Measurements from ENCODE around the gene KCNAB1. TPM values are rescaled to one million over a fixed set of nuclear protein-coding genes. Genes with fewer than 3 reads are reported as not detected.

Gene KCNAB1
- total RNA-seq, 1 experiment from 2014 or later: not detected

DNA sequence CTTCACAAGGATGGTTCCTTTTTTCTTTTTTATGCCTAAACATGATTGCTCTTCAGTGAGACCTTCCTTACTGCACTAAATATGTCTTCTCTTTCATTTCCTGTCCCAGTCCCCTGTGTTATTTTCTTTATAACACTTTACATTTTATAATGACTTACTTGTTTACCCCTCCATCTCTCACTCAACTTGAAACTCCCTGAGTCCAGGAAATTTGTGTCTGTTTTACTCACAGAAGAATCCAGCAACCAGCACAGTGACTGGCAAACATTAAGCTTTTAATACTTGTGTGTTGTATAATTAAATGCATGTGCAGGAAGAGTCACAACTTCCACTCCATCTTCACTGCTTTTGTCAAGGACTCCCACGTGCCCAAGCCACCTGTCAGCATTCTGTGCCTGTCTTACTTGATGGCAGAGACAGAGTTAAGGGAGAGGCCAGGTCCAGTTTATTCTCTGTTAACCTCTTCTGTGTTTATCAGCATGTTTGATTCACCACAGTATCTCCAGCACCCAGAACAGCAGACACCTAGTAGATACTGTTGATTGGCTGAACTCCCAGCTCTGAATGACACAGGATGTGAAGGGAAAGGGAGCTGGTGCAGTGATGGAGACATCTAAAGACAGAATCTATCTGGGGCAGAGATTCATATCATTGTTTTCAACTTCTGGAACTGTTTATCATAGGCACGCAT is 391.8 kb downstream of the KCNAB1 start:
- CTCF ChIA-PET: no interaction called here
- POLR2A ChIA-PET: no interaction called here

DNA sequence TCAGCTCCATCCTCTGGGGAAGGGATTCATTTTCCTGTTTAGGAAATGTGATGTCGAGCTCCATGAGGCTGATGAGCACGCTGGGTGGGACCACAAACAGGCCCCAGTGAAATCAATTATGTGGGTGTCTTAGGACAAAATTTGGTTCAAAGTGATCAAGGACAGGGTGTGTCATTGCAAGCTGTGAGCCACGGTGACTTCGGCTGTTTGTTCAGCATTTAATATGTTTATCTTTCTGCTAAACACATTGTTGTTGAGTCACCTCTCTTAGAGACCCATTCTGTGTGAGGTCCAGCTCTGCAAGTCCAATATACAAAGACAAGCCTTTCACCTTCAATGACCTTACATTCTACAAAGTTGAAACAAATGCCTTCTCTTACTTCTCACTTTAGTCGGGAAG is 393.2 kb downstream of the KCNAB1 start:
- H3K4me2 ChIP-seq (ENCODE audit: low read length): no peak overlapping the region
- intact Hi-C loops (cut with micrococcal nuclease): loop anchor here (10.0 kb wide), 1 partner anchor 519 kb away; no protein-coding TSS in a partner anchor
- POLR2A ChIA-PET: no interaction called here

More for the DNA sequence above, 391.8 kb downstream of the KCNAB1 start:
- no peaks in the 10 kb centered on the region for H4K20me1 ChIP-seq (ENCODE audit: insufficient read depth)
- H3K36me3 ChIP-seq (ENCODE audit: control insufficient read depth in 1 of 2, insufficient read depth in 2 of 2, low read length in 2 of 2): no peaks in the 10 kb centered on the region
- no peak overlapping the region for H3K9ac ChIP-seq (ENCODE audit: low read length)
- H3K27ac ChIP-seq (ENCODE audit: low read depth, low read length): no peak overlapping the region
- DNase-seq (ENCODE audit: low read depth, low spot score) (no peak), ATAC-seq (no peak)
- TF ChIP-seq, protein P1, sequence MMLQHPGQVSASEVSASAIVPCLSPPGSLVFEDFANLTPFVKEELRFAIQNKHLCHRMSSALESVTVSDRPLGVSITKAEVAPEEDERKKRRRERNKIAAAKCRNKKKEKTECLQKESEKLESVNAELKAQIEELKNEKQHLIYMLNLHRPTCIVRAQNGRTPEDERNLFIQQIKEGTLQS (IDR thresholded peaks at IDR 0.05): no peak
- TF ChIP-seq EGR1 (IDR thresholded peaks at IDR 0.05; ENCODE audit: low read depth) (no peak), YY1 (IDR thresholded peaks at IDR 0.05; ENCODE audit: extremely low read depth, insufficient replicate concordance, low read depth, low read length) (no peak), RAD21 (IDR thresholded peaks at IDR 0.05; ENCODE audit: low read depth) (no peak), ELF1 (IDR thresholded peaks at IDR 0.05; ENCODE audit: borderline replicate concordance, low read depth) (no peak), SIN3A (IDR thresholded peaks at IDR 0.05; ENCODE audit: low read depth) (no peak)
- no peak overlapping the region for H3K4me3 ChIP-seq (replicated peaks in 1 of 2; ENCODE audit: low read depth in 1 of 2, low read length in 2 of 2)
- peaks cover 4 to 6% of the 10 kb centered on the region in 2 experiments; a peak in 2 of 4 replicates for H3K4me1 ChIP-seq (ENCODE audit: control insufficient read depth in 1 of 2, insufficient read depth in 2 of 2, low read length in 2 of 2)
- no TSS peak for BruUV-seq (replicated peaks)
- RAD21 ChIA-PET (ENCODE audit: low non-redundant PET in 1 of 2, low total read pairs in 2 of 2, uncharacterized antibody in 2 of 2, unreplicated experiment in 2 of 2): no interaction called here
- intact Hi-C loops (cut with micrococcal nuclease): loop anchor here (10.0 kb wide), 1 partner anchor 517 kb away; no protein-coding TSS in a partner anchor
- H2AFZ ChIP-seq (ENCODE audit: low read depth, low read length, poor library complexity, severe bottlenecking): no peak overlapping the region
- no peaks in the 10 kb centered on the region for H3K79me2 ChIP-seq (ENCODE audit: insufficient read depth, low read length)
- no peaks in the 10 kb centered on the region for H3K27me3 ChIP-seq (ENCODE audit: insufficient read depth, low read length)
- H3K9me2 ChIP-seq (ENCODE audit: insufficient read depth): no peaks in the 10 kb centered on the region
- no peak overlapping the region for H3K4me2 ChIP-seq (ENCODE audit: low read length)
- no peaks in the 10 kb centered on the region for H3K9me3 ChIP-seq (ENCODE audit: control insufficient read depth in 1 of 2, insufficient read depth in 1 of 2, low read depth in 1 of 2, low read length in 2 of 2)

More for the DNA sequence above, 393.2 kb downstream of the KCNAB1 start:
- TF ChIP-seq, protein P2, sequence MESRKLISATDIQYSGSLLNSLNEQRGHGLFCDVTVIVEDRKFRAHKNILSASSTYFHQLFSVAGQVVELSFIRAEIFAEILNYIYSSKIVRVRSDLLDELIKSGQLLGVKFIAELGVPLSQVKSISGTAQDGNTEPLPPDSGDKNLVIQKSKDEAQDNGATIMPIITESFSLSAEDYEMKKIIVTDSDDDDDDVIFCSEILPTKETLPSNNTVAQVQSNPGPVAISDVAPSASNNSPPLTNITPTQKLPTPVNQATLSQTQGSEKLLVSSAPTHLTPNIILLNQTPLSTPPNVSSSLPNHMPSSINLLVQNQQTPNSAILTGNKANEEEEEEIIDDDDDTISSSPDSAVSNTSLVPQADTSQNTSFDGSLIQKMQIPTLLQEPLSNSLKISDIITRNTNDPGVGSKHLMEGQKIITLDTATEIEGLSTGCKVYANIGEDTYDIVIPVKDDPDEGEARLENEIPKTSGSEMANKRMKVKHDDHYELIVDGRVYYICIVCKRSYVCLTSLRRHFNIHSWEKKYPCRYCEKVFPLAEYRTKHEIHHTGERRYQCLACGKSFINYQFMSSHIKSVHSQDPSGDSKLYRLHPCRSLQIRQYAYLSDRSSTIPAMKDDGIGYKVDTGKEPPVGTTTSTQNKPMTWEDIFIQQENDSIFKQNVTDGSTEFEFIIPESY (IDR thresholded peaks at IDR 0.05; ENCODE audit: extremely low read depth, insufficient replicate concordance, low read length): no peak
- TF ChIP-seq, protein P3, sequence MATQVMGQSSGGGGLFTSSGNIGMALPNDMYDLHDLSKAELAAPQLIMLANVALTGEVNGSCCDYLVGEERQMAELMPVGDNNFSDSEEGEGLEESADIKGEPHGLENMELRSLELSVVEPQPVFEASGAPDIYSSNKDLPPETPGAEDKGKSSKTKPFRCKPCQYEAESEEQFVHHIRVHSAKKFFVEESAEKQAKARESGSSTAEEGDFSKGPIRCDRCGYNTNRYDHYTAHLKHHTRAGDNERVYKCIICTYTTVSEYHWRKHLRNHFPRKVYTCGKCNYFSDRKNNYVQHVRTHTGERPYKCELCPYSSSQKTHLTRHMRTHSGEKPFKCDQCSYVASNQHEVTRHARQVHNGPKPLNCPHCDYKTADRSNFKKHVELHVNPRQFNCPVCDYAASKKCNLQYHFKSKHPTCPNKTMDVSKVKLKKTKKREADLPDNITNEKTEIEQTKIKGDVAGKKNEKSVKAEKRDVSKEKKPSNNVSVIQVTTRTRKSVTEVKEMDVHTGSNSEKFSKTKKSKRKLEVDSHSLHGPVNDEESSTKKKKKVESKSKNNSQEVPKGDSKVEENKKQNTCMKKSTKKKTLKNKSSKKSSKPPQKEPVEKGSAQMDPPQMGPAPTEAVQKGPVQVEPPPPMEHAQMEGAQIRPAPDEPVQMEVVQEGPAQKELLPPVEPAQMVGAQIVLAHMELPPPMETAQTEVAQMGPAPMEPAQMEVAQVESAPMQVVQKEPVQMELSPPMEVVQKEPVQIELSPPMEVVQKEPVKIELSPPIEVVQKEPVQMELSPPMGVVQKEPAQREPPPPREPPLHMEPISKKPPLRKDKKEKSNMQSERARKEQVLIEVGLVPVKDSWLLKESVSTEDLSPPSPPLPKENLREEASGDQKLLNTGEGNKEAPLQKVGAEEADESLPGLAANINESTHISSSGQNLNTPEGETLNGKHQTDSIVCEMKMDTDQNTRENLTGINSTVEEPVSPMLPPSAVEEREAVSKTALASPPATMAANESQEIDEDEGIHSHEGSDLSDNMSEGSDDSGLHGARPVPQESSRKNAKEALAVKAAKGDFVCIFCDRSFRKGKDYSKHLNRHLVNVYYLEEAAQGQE (IDR thresholded peaks at IDR 0.05; ENCODE audit: low read depth): no peak
- TF ChIP-seq SP1 (IDR thresholded peaks at IDR 0.05; ENCODE audit: low read depth) (no peak), EZH2 (IDR thresholded peaks at IDR 0.05) (no peak), YY1 (IDR thresholded peaks at IDR 0.05; ENCODE audit: extremely low read depth, insufficient replicate concordance, low read depth, low read length) (no peak)
- H3K27ac ChIP-seq (ENCODE audit: low read depth, low read length): no peak overlapping the region
- H3K79me2 ChIP-seq (ENCODE audit: insufficient read depth, low read length): no peaks in the 10 kb centered on the region
- no peaks in the 10 kb centered on the region for H3K9me2 ChIP-seq (ENCODE audit: insufficient read depth)
- H3K27me3 ChIP-seq (ENCODE audit: insufficient read depth, low read length): no peaks in the 10 kb centered on the region
- H3K9me3 ChIP-seq (ENCODE audit: control insufficient read depth in 1 of 2, insufficient read depth in 1 of 2, low read depth in 1 of 2, low read length in 2 of 2): no peaks in the 10 kb centered on the region
- H4K20me1 ChIP-seq (ENCODE audit: insufficient read depth): no peaks in the 10 kb centered on the region
- ATAC-seq (no peak), DNase-seq (ENCODE audit: low read depth, low spot score) (no peak)
- ChIA-PET CTCF (interaction anchor here (1.2 kb wide), 1 partner anchor 363 kb away, joined by 7 read pairs; no protein-coding TSS in a partner anchor), RAD21 (ENCODE audit: low non-redundant PET in 1 of 2, low total read pairs in 2 of 2, uncharacterized antibody in 2 of 2, unreplicated experiment in 2 of 2) (no interaction called here)
- BruUV-seq (replicated peaks): no TSS peak
- H3K4me1 ChIP-seq (ENCODE audit: control insufficient read depth in 1 of 2, insufficient read depth in 2 of 2, low read length in 2 of 2): peaks cover 4 to 6% of the 10 kb centered on the region in 2 experiments; a peak in 2 of 4 replicates
- no peaks in the 10 kb centered on the region for H3K36me3 ChIP-seq (ENCODE audit: control insufficient read depth in 1 of 2, insufficient read depth in 2 of 2, low read length in 2 of 2)
- no peak overlapping the region for H3K4me3 ChIP-seq (replicated peaks in 1 of 2; ENCODE audit: low read depth in 1 of 2, low read length in 2 of 2)
- H2AFZ ChIP-seq (ENCODE audit: low read depth, low read length, poor library complexity, severe bottlenecking): no peak overlapping the region
- H3K9ac ChIP-seq (ENCODE audit: low read length): no peak overlapping the region

All from HCT116 (cell line).